NOMO-1 treated with dmso at 0.1 percent for 144 hours (cell line): Measurements from ENCODE around the gene PCDHA13.
"Not testable (repeated sequence)": the region's sequence is repeated elsewhere in the genome, so short reads cannot be mapped to it uniquely, and the experiment has no call there.

Experiments
- DNase-seq: peaks from one replicate; lab custom pipeline; 2025; ENCODE audit not compliant: unreplicated experiment; lab: John Stamatoyannopoulos, UW

PCDHA13 gene

GRCh38 chr5:140870221-140871201 lies 11.4 kb upstream of the PCDHA13 start:
- DNase-seq: no peak

GRCh38 chr5:140875085-140876065 lies 6.5 kb upstream of the PCDHA13 start, which contains the start of gene PCDHA12:
Gene PCDHA12 (plus strand): TSS chr5:140875308. CDS start chr5:140875473, 165 bp downstream.
- no peak for DNase-seq

- not testable (repeated sequence) for DNase-seq
Measured at GRCh38 chr5:140876541-140877261, 5.2 kb upstream of the PCDHA13 start.

GRCh38 chr5:140877262-140877581 lies 4.7 kb upstream of the PCDHA13 start:
- DNase-seq: no peak

GRCh38 chr5:140882591-140882899 lies 621 bp downstream of the PCDHA13 start:
- DNase-seq: no peak

- DNase-seq: no peak
Measured at GRCh38 chr5:140883373-140883772, 1.4 kb downstream of the PCDHA13 start.

- DNase-seq: no peak
Measured at GRCh38 chr5:140883927-140884697, 2.2 kb downstream of the PCDHA13 start.

- no peak for DNase-seq
Measured at GRCh38 chr5:140916325-140916724, 34.4 kb downstream of the PCDHA13 start.

GRCh38 chr5:140923601-140924000 lies 41.7 kb downstream of the PCDHA13 start:
- DNase-seq: no peak

GRCh38 chr5:140925806-140926442 lies 44.0 kb downstream of the PCDHA13 start, which contains the start of gene PCDHAC1:
Gene PCDHAC1 (plus strand): TSS chr5:140926299. CDS start chr5:140926893, 594 bp downstream.
- DNase-seq: no peak

- no peak for DNase-seq
Measured at GRCh38 chr5:140926443-140927227, 44.7 kb downstream of the PCDHA13 start.

GRCh38 chr5:140927228-140927573 lies 45.3 kb downstream of the PCDHA13 start:
- DNase-seq: no peak
